ENCODE measurements around the gene TMLHE.

GRCh38 chrX:155643240-155643639 is 30.5 kb upstream of the TMLHE start:
- TF ChIP-seq POLR2A (IDR thresholded peaks at IDR 0.05) (no peak), CTCF (IDR thresholded peaks at IDR 0.05) (no peak)
